SK-N-SH (cell line): ENCODE results near the gene SULT1C3. TPM values are rescaled to one million over a fixed set of nuclear protein-coding genes. Genes with fewer than 3 reads are reported as not detected.

ENCODE experiments used
- CTCF ChIA-PET: fragments of 300-600, 350-600 bp; formaldehyde crosslinking; extraction: SDS; loops from one replicate; lab custom pipeline; 2021; lab: Yijun Ruan, JAX
- POLR2A ChIA-PET: fragments of 350-600 bp; sonication (Branson Sonifier 250); formaldehyde crosslinking; extraction: SDS; loops from one replicate; lab custom pipeline; 2020; ENCODE audit warnings: antibody characterized with exemption, inconsistent platforms; lab: Yijun Ruan, JAX
- DNase-seq: peaks from one replicate; pipeline ENCODE4 v3.0.0; 2012
- H2AFZ ChIP-seq: fragments of 200-600 bp; sonication (generic); 2 replicates; pipeline ENCODE4 v1.8.1; 2016; ENCODE audit warnings: antibody characterized with exemption, mild to moderate bottlenecking, low read depth
- H3F3A ChIP-seq: fragments of 200-600 bp; sonication (generic); replicated peaks from 2 replicates; pipeline ENCODE3; 2016; ENCODE audit warnings: antibody characterized with exemption, mild to moderate bottlenecking; ENCODE audit not compliant: insufficient read depth
- H3K27ac ChIP-seq, 2 experiments: fragments of 200-500 bp in 1 of 2; fragments of 200-600 bp in 1 of 2; sonication (Bioruptor generic) in 1 of 2; sonication (generic), shearing (Covaris generic) in 1 of 2; 2 replicates each; pipeline versions ENCODE4 v1.5.1 to v1.6.1; 2014 to 2016; ENCODE audit warnings: low read depth in 2 of 2, inconsistent platforms in 1 of 2, low read length in 1 of 2, mild to moderate bottlenecking in 1 of 2, mixed read lengths in 1 of 2
- H3K27me3 ChIP-seq: fragments of 200-600 bp; sonication (generic), shearing (Covaris generic); 2 replicates; pipeline ENCODE4 v1.6.1; 2016; ENCODE audit warnings: mixed run types; ENCODE audit not compliant: insufficient read depth
- H3K36me3 ChIP-seq, 2 experiments: fragments of 200-500 bp in 1 of 2; fragments of 200-600 bp in 1 of 2; sonication (Bioruptor generic) in 1 of 2; sonication (generic) in 1 of 2; replicated peaks in 1 of 2; 2 replicates each; pipeline versions ENCODE3 to v1.5.1; 2014 to 2016; ENCODE audit warnings: low read length in 1 of 2, mild to moderate bottlenecking in 1 of 2; ENCODE audit not compliant: insufficient read depth in 2 of 2, control insufficient read depth in 1 of 2
- H3K4me1 ChIP-seq, 2 experiments: fragments of 200-500 bp in 1 of 2; fragments of 200-600 bp in 1 of 2; sonication (Bioruptor generic) in 1 of 2; sonication (generic), shearing (Covaris generic) in 1 of 2; 2 replicates each; pipeline versions ENCODE4 v1.5.1 to v1.6.1; 2014 to 2016; ENCODE audit warnings: low read depth in 1 of 2, low read length in 1 of 2, mixed run types in 1 of 2; ENCODE audit not compliant: insufficient read depth in 2 of 2, control insufficient read depth in 1 of 2
- H3K4me2 ChIP-seq: fragments of 200-600 bp; sonication (generic), shearing (Covaris generic); 2 replicates; pipeline ENCODE4 v1.6.1; 2017; ENCODE audit warnings: mixed run types
- H3K4me3 ChIP-seq, 2 experiments: fragments of 200-500 bp in 1 of 2; fragments of 200-600 bp in 1 of 2; sonication (Bioruptor generic) in 1 of 2; sonication (generic), shearing (Covaris generic) in 1 of 2; 2 replicates each; pipeline versions ENCODE4 v1.5.1 to v1.8.1; 2014 to 2016; ENCODE audit warnings: low read depth in 2 of 2, inconsistent platforms in 1 of 2, low read length in 1 of 2, mild to moderate bottlenecking in 1 of 2, mixed read lengths in 1 of 2, moderate library complexity in 1 of 2
- H3K79me2 ChIP-seq: fragments of 200-600 bp; sonication (generic); 2 replicates; pipeline ENCODE4 v1.8.1; 2017; ENCODE audit warnings: mild to moderate bottlenecking; ENCODE audit not compliant: insufficient read depth
- H3K9ac ChIP-seq: fragments of 200-600 bp; sonication (generic); 2 replicates; pipeline ENCODE4 v1.6.1; 2017; ENCODE audit warnings: mixed run types
- H3K9me2 ChIP-seq: fragments of 200-600 bp; sonication (generic); 2 replicates; pipeline ENCODE4 v1.6.1; 2017; ENCODE audit warnings: mixed run types
- H3K9me3 ChIP-seq: fragments of 200-600 bp; sonication (generic); 2 replicates; pipeline ENCODE4 v1.6.1; 2017; ENCODE audit warnings: mixed run types, mild to moderate bottlenecking, moderate library complexity
- H4K20me1 ChIP-seq: fragments of 200-600 bp; sonication (generic); 2 replicates; pipeline ENCODE4 v1.6.1; 2017; ENCODE audit warnings: mild to moderate bottlenecking, mixed run types; ENCODE audit not compliant: insufficient read depth
- ELF1 ChIP-seq: IDR thresholded peaks from 2 replicates; pipeline ENCODE4 v1.4.0; 2012
- EP300 ChIP-seq, 2 experiments: IDR thresholded peaks; 2 replicates each; pipeline versions ENCODE4 v1.4.0 to v1.6.1; 2012; ENCODE audit warnings: borderline replicate concordance in 1 of 2, low read depth in 1 of 2, low read length in 1 of 2
- FOSL2 ChIP-seq: IDR thresholded peaks from 2 replicates; pipeline ENCODE4 v1.4.0; 2012; ENCODE audit warnings: low read depth, mild to moderate bottlenecking, moderate library complexity, borderline replicate concordance
- FOXM1 ChIP-seq: IDR thresholded peaks from 2 replicates; pipeline ENCODE4 v1.4.0; 2012; ENCODE audit warnings: low read depth, mild to moderate bottlenecking
- GATA2 ChIP-seq: sonication (generic); formaldehyde crosslinking; IDR thresholded peaks from 2 replicates; pipeline ENCODE4 v1.5.0; 2020; ENCODE audit warnings: mild to moderate bottlenecking, missing genetic modification reagents
- RFX5 ChIP-seq: IDR thresholded peaks from 2 replicates; pipeline ENCODE4 v1.6.1; 2012; ENCODE audit warnings: mild to moderate bottlenecking, improper control_type of control experiment, low read length
- SIN3A ChIP-seq: IDR thresholded peaks from 2 replicates; pipeline ENCODE4 v1.6.1; 2012; ENCODE audit warnings: low read depth, mild to moderate bottlenecking, low read length, moderate library complexity, borderline replicate concordance
- WGBS: methylation state at CpG from one replicate; pipeline ENCODE4 v1.1.6; 2017; ENCODE audit warnings: low lambda C conversion rate; 5-methylcytosine and 5-hydroxymethylcytosine counted together
- polyA plus RNA-seq, 3 experiments: library from polyadenylated mRNA; depleted of rRNA; stranded (reverse); fragments of >200 nt; gene quantifications; 2 replicates each; pipeline ENCODE4 v1.2.3, GENCODE V29; 2012
- TF ChIP-seq, protein P1 (sequence below): fragments of 200-600 bp; sonication (generic); IDR thresholded peaks from 2 replicates; pipeline ENCODE4 v1.6.1; 2017; ENCODE audit warnings: antibody characterized with exemption, mild to moderate bottlenecking, moderate library complexity
- TF ChIP-seq, protein P2 (sequence below): IDR thresholded peaks from 2 replicates; pipeline ENCODE4; 2012
- TF ChIP-seq, protein P3 (sequence below): fragments of 150-350 bp; IDR thresholded peaks from 2 replicates; pipeline ENCODE4 v1.6.1; 2016; ENCODE audit warnings: mild to moderate bottlenecking, low read depth, low read length
- TF ChIP-seq, protein P4 (sequence below): IDR thresholded peaks from 2 replicates; pipeline ENCODE4 v1.6.1; 2012; ENCODE audit warnings: mild to moderate bottlenecking, low read depth, low read length, moderate library complexity

SULT1C3 gene
- polyA plus RNA-seq, 1 of the 3 experiments (the other 2 are of a cell fraction): not detected

DNA sequence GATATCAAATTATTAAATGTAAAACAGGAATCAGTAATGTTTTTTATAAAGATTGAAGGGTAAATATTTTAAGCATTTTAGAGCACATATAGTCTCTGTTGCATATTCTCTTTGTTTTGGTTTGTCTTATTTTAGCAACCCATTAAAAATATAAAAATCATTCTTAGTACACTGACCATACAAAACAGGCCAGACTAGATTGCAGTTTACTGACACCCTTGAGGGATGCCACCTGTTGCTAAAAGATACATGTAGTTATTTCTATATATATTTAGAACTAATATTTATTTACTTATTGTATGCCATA lies 44.7 kb upstream of the SULT1C3 start (continued):
- TF ChIP-seq ELF1: no peak
- TF ChIP-seq, all 33 proteins: peak for 0

DNA sequence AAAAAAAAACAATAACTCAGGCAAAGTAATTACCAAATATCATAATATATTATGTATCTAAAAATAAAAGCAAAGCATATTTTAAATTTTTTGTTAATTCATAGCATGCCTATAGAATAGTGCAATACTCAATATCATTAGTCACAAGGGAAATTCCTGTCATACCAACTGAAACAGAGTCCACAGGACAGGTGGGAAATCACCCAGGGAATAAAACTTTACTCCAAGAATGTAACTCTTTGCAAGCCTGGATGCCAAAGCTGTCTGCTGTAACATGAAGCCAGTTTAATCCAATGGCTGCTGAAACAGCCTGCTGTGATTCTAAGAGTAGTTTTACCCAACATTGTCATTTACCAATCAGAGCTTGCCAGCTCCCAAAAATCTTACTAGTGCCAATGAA lies 40.0 kb upstream of the SULT1C3 start:
- Histone ChIP-seq H3K4me1 (no peaks in the 10 kb centered on the region), H3K9ac (no peak overlapping the region), H3F3A (no peaks in the 10 kb centered on the region), H3K4me2 (no peak overlapping the region), H4K20me1 (no peaks in the 10 kb centered on the region), H2AFZ (no peak overlapping the region), H3K9me3 (no peaks in the 10 kb centered on the region), H3K36me3 (no peaks in the 10 kb centered on the region), H3K9me2 (no peaks in the 10 kb centered on the region), H3K4me3 (no peak overlapping the region), H3K79me2 (no peaks in the 10 kb centered on the region), H3K27ac (no peak overlapping the region), H3K27me3 (no peaks in the 10 kb centered on the region)
- CTCF ChIA-PET: interaction anchor here (0.7 to 1.7 kb wide), 3 partner anchors 15 to 70 kb away, joined by 3 to 5 read pairs (median 3); no protein-coding TSS in a partner anchor
- POLR2A ChIA-PET: no interaction called here
- TF ChIP-seq RFX5: no peak
- no peak for TF ChIP-seq FOXM1
- TF ChIP-seq, protein P1, sequence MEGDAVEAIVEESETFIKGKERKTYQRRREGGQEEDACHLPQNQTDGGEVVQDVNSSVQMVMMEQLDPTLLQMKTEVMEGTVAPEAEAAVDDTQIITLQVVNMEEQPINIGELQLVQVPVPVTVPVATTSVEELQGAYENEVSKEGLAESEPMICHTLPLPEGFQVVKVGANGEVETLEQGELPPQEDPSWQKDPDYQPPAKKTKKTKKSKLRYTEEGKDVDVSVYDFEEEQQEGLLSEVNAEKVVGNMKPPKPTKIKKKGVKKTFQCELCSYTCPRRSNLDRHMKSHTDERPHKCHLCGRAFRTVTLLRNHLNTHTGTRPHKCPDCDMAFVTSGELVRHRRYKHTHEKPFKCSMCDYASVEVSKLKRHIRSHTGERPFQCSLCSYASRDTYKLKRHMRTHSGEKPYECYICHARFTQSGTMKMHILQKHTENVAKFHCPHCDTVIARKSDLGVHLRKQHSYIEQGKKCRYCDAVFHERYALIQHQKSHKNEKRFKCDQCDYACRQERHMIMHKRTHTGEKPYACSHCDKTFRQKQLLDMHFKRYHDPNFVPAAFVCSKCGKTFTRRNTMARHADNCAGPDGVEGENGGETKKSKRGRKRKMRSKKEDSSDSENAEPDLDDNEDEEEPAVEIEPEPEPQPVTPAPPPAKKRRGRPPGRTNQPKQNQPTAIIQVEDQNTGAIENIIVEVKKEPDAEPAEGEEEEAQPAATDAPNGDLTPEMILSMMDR: no peak
- TF ChIP-seq, protein P2, sequence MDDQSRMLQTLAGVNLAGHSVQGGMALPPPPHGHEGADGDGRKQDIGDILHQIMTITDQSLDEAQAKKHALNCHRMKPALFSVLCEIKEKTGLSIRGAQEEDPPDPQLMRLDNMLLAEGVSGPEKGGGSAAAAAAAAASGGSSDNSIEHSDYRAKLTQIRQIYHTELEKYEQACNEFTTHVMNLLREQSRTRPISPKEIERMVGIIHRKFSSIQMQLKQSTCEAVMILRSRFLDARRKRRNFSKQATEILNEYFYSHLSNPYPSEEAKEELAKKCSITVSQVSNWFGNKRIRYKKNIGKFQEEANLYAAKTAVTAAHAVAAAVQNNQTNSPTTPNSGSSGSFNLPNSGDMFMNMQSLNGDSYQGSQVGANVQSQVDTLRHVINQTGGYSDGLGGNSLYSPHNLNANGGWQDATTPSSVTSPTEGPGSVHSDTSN: no peak
- DNase-seq: no peak

DNA sequence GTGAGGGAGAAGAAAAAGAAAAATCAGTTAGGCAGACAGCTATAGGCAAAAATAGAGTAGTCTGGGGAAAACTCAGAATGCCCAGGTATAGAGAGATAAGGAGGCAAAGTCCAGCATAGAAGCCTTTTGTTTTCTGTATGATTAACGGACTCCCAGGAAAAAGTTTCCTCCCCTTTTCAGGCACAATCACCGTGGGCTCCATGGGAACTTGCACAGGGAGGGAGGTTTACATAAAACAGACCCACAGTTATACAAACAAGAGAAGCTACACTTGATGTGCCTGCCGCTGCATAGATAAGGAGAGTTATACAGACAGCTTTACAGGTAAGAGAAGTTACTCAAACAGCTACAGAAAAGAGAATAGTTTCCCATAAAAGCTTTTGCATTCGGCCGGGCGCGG lies 39.2 kb upstream of the SULT1C3 start:
- Histone ChIP-seq H3K27ac (no peak overlapping the region), H2AFZ (no peak overlapping the region), H3K4me1 (no peaks in the 10 kb centered on the region), H3K4me2 (no peak overlapping the region), H3K36me3 (no peaks in the 10 kb centered on the region), H3K27me3 (no peaks in the 10 kb centered on the region), H3K79me2 (no peaks in the 10 kb centered on the region), H4K20me1 (no peaks in the 10 kb centered on the region), H3K9me2 (no peaks in the 10 kb centered on the region), H3K9ac (no peak overlapping the region), H3F3A (no peaks in the 10 kb centered on the region), H3K4me3 (no peak overlapping the region), H3K9me3 (no peaks in the 10 kb centered on the region)
- 69% methylated on average over 7 of the region's 7 CpGs for WGBS
- CTCF ChIA-PET: interaction anchor here (0.7 to 1.7 kb wide), 3 partner anchors 17 to 71 kb away, joined by 3 to 5 read pairs (median 3); no protein-coding TSS in a partner anchor
- DNase-seq: no peak
- POLR2A ChIA-PET: no interaction called here
- no peak for TF ChIP-seq GATA2 (CRISPR knock-in tag)
- no peak for TF ChIP-seq ELF1
- TF ChIP-seq, protein P3, sequence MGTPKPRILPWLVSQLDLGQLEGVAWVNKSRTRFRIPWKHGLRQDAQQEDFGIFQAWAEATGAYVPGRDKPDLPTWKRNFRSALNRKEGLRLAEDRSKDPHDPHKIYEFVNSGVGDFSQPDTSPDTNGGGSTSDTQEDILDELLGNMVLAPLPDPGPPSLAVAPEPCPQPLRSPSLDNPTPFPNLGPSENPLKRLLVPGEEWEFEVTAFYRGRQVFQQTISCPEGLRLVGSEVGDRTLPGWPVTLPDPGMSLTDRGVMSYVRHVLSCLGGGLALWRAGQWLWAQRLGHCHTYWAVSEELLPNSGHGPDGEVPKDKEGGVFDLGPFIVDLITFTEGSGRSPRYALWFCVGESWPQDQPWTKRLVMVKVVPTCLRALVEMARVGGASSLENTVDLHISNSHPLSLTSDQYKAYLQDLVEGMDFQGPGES: no peak
- TF ChIP-seq, protein P2: no peak
- no peak for TF ChIP-seq FOSL2
- TF ChIP-seq, protein P1: no peak
- TF ChIP-seq, protein P4, sequence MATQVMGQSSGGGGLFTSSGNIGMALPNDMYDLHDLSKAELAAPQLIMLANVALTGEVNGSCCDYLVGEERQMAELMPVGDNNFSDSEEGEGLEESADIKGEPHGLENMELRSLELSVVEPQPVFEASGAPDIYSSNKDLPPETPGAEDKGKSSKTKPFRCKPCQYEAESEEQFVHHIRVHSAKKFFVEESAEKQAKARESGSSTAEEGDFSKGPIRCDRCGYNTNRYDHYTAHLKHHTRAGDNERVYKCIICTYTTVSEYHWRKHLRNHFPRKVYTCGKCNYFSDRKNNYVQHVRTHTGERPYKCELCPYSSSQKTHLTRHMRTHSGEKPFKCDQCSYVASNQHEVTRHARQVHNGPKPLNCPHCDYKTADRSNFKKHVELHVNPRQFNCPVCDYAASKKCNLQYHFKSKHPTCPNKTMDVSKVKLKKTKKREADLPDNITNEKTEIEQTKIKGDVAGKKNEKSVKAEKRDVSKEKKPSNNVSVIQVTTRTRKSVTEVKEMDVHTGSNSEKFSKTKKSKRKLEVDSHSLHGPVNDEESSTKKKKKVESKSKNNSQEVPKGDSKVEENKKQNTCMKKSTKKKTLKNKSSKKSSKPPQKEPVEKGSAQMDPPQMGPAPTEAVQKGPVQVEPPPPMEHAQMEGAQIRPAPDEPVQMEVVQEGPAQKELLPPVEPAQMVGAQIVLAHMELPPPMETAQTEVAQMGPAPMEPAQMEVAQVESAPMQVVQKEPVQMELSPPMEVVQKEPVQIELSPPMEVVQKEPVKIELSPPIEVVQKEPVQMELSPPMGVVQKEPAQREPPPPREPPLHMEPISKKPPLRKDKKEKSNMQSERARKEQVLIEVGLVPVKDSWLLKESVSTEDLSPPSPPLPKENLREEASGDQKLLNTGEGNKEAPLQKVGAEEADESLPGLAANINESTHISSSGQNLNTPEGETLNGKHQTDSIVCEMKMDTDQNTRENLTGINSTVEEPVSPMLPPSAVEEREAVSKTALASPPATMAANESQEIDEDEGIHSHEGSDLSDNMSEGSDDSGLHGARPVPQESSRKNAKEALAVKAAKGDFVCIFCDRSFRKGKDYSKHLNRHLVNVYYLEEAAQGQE: no peak
- TF ChIP-seq EP300 (IDR thresholded peaks at IDR 0.05; ENCODE audit: borderline replicate concordance in 1 of 2, low read depth in 1 of 2, low read length in 1 of 2): no peak
- TF ChIP-seq SIN3A: no peak
- TF ChIP-seq FOXM1: no peak
